Liver (tissue), 9 donors: ENCODE measurements around the gene FAM47C. TPM values are rescaled to one million over a fixed set of nuclear protein-coding genes. Genes with fewer than 3 reads are reported as not detected.
"Not testable (repeated sequence)": the region's sequence is repeated elsewhere in the genome, so short reads cannot be mapped to it uniquely, and the experiment has no call there.

Experiments used
- DNase-seq: peaks from one replicate; pipeline ENCODE4 v3.0.0-alpha.2; 2017; ENCODE audit warnings: low spot score
- H3K27ac ChIP-seq, 2 donors: one replicate each; pipeline ENCODE4 v1.7.0; 2013; ENCODE audit warnings: inconsistent platforms in 2 of 2, low read length in 2 of 2, control low read depth in 1 of 2, low read depth in 1 of 2, mild to moderate bottlenecking in 1 of 2
- H3K27me3 ChIP-seq, 4 donors: one replicate each; pipeline versions ENCODE4 v1.6.1 to v1.7.0; 2013; ENCODE audit warnings: low read length in 3 of 4, inconsistent platforms in 1 of 4, mild to moderate bottlenecking in 1 of 4, moderate library complexity in 1 of 4; ENCODE audit not compliant: control insufficient read depth in 4 of 4, insufficient read depth in 4 of 4
- H3K36me3 ChIP-seq, 4 donors: one replicate each; pipeline versions ENCODE4 v1.6.1 to v1.7.0; 2013; ENCODE audit warnings: low read length in 3 of 4, mild to moderate bottlenecking in 3 of 4, low read depth in 1 of 4, moderate library complexity in 1 of 4; ENCODE audit not compliant: control insufficient read depth in 4 of 4, insufficient read depth in 3 of 4
- H3K4me1 ChIP-seq, 4 donors: one replicate each; pipeline versions ENCODE4 v1.6.1 to v1.7.0; 2013; ENCODE audit warnings: low read length in 3 of 4, mild to moderate bottlenecking in 3 of 4, moderate library complexity in 1 of 4; ENCODE audit not compliant: control insufficient read depth in 4 of 4, insufficient read depth in 4 of 4
- H3K4me3 ChIP-seq, 3 donors: one replicate each; pipeline versions ENCODE4 v1.6.1 to v1.7.0; 2013; ENCODE audit warnings: low read length in 3 of 3, control low read depth in 1 of 3, low read depth in 1 of 3, mild to moderate bottlenecking in 1 of 3
- H3K9ac ChIP-seq, 2 donors: one replicate each; pipeline ENCODE4 v1.7.0; 2013; ENCODE audit warnings: low read length in 2 of 2, mild to moderate bottlenecking in 2 of 2, moderate library complexity in 2 of 2, control low read depth in 1 of 2, low read depth in 1 of 2
- H3K9me3 ChIP-seq, 4 donors: one replicate each; pipeline versions ENCODE4 v1.6.1 to v1.7.0; 2013; ENCODE audit warnings: low read length in 3 of 4; ENCODE audit not compliant: control insufficient read depth in 4 of 4
- CTCF ChIP-seq: fragments of 150-350 bp; IDR thresholded peaks from 2 replicates; pipeline ENCODE4 v1.5.1; 2017; ENCODE audit warnings: improper control_type of control experiment, low read depth, low read length; ENCODE audit not compliant: missing input control
- EGR1 ChIP-seq, 2 donors: IDR thresholded peaks; 2 replicates each; pipeline ENCODE4 v1.6.1; 2016 to 2018; ENCODE audit warnings: antibody characterized with exemption in 2 of 2, low read depth in 2 of 2
- FOXA2 ChIP-seq: IDR thresholded peaks from 2 replicates; pipeline ENCODE4 v1.6.1; 2016; ENCODE audit warnings: antibody characterized with exemption
- GABPA ChIP-seq, 2 donors: IDR thresholded peaks in 1 of 2; conservative IDR thresholded peaks in 1 of 2; 2 replicates each; pipeline ENCODE4 v1.6.1; 2016; ENCODE audit warnings: antibody characterized with exemption in 2 of 2, mild to moderate bottlenecking in 1 of 2, moderate library complexity in 1 of 2
- HNF4A ChIP-seq, 2 donors: conservative IDR thresholded peaks; 2 replicates each; pipeline ENCODE4 v1.6.1; 2016; ENCODE audit warnings: antibody characterized with exemption in 2 of 2, mild to moderate bottlenecking in 2 of 2
- HNF4G ChIP-seq: IDR thresholded peaks from 2 replicates; pipeline ENCODE4 v1.6.1; 2016; ENCODE audit warnings: antibody characterized with exemption
- JUND ChIP-seq, 2 donors: IDR thresholded peaks; 2 replicates each; pipeline ENCODE4 v1.6.1; 2016; ENCODE audit warnings: antibody characterized with exemption in 2 of 2
- MAX ChIP-seq: IDR thresholded peaks from 2 replicates; pipeline ENCODE4 v1.6.1; 2016; ENCODE audit warnings: antibody characterized with exemption
- RAD21 ChIP-seq, 2 donors: IDR thresholded peaks; 2 replicates each; pipeline ENCODE4 v1.6.1; 2016; ENCODE audit warnings: antibody characterized with exemption in 2 of 2, mild to moderate bottlenecking in 2 of 2
- RXRA ChIP-seq, 2 donors: IDR thresholded peaks; 2 replicates each; pipeline ENCODE4 v1.6.1; 2017 to 2018; ENCODE audit warnings: antibody characterized with exemption in 2 of 2, mild to moderate bottlenecking in 1 of 2
- SP1 ChIP-seq: IDR thresholded peaks from 2 replicates; pipeline ENCODE4 v1.6.1; 2018; ENCODE audit warnings: antibody characterized with exemption, mild to moderate bottlenecking
- TAF1 ChIP-seq: conservative IDR thresholded peaks from 2 replicates; pipeline ENCODE4 v1.6.1; 2016; ENCODE audit warnings: antibody characterized with exemption, mild to moderate bottlenecking
- YY1 ChIP-seq: IDR thresholded peaks from 2 replicates; pipeline ENCODE4 v1.6.1; 2016; ENCODE audit warnings: antibody characterized with exemption, mild to moderate bottlenecking
- WGBS: extraction: QIAGEN DNeasy Blood & Tissue Kit; methylation state at CpG from one replicate; pipeline ENCODE4 v1.1.7; 2013; 5-methylcytosine and 5-hydroxymethylcytosine counted together
- polyA plus RNA-seq, 2 donors: library from polyadenylated mRNA; stranded (reverse) in 1 of 2; unstranded in 1 of 2; fragments of 200-250 nt in 1 of 2; fragments of >200 nt in 1 of 2; fragmentation: Nextera tagmentation in 1 of 2; extraction: Ambion mirVana in 1 of 2; gene quantifications; one replicate each; pipeline versions ENCODE4 v1.2.1 to v1.2.3, GENCODE V29; 2013 to 2015
- total RNA-seq, 2 donors: library from RNA; depleted of rRNA; stranded (reverse); fragments of >200 nt; gene quantifications; one replicate each; pipeline ENCODE4 v1.2.3, GENCODE V29; 2014
- TF ChIP-seq, protein P1 (sequence below): IDR thresholded peaks from 2 replicates; pipeline ENCODE4 v1.6.1; 2016; ENCODE audit warnings: antibody characterized with exemption
- TF ChIP-seq, protein P2 (sequence below): IDR thresholded peaks from 2 replicates; pipeline ENCODE4 v1.6.1; 2016; ENCODE audit warnings: antibody characterized with exemption, mild to moderate bottlenecking
- TF ChIP-seq, protein P3 (sequence below): IDR thresholded peaks from 2 replicates; pipeline ENCODE4 v1.6.1; 2016; ENCODE audit warnings: antibody characterized with exemption
- donor health status: healthy.
- donor health status: healthy.
- donor health status: healthy.
- donor health status: healthy.
- donor health status: healthy.

The FAM47C gene
- total and polyA plus RNA-seq, 4 donors = not detected

GRCh38 chrX:36986231-36986630 lies 21.9 kb upstream of the FAM47C start:
- no peak for DNase-seq
- no peaks in the 10 kb centered on the region for H3K36me3 ChIP-seq
- H3K9me3 ChIP-seq = no peaks in the 10 kb centered on the region
- no peak overlapping the region for H3K9ac ChIP-seq
- H3K27me3 ChIP-seq = no peaks in the 10 kb centered on the region
- no peak overlapping the region for H3K27ac ChIP-seq
- peak overlapping the region in 1 of 3 donors; percentile 6 for H3K4me3 ChIP-seq
- WGBS = 10% methylated on average over 31 of the region's 34 CpGs
- TF ChIP-seq GABPA (IDR thresholded peaks at IDR 0.05 in 1 of 2, conservative IDR thresholded peaks at IDR 0.05 in 1 of 2) (no peak), HNF4A (conservative IDR thresholded peaks at IDR 0.05) (no peak), TAF1 (no peak), MAX (no peak), EGR1 (IDR thresholded peaks at IDR 0.05; ENCODE audit: low read depth in 2 of 2) (no peak), HNF4G (no peak), RXRA (IDR thresholded peaks at IDR 0.05) (no peak), RAD21 (IDR thresholded peaks at IDR 0.05) (no peak), FOXA2 (no peak), CTCF (no peak), YY1 (no peak), SP1 (no peak), JUND (IDR thresholded peaks at IDR 0.05) (no peak)
- TF ChIP-seq, protein P1, sequence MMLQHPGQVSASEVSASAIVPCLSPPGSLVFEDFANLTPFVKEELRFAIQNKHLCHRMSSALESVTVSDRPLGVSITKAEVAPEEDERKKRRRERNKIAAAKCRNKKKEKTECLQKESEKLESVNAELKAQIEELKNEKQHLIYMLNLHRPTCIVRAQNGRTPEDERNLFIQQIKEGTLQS = no peak
- TF ChIP-seq, protein P2, sequence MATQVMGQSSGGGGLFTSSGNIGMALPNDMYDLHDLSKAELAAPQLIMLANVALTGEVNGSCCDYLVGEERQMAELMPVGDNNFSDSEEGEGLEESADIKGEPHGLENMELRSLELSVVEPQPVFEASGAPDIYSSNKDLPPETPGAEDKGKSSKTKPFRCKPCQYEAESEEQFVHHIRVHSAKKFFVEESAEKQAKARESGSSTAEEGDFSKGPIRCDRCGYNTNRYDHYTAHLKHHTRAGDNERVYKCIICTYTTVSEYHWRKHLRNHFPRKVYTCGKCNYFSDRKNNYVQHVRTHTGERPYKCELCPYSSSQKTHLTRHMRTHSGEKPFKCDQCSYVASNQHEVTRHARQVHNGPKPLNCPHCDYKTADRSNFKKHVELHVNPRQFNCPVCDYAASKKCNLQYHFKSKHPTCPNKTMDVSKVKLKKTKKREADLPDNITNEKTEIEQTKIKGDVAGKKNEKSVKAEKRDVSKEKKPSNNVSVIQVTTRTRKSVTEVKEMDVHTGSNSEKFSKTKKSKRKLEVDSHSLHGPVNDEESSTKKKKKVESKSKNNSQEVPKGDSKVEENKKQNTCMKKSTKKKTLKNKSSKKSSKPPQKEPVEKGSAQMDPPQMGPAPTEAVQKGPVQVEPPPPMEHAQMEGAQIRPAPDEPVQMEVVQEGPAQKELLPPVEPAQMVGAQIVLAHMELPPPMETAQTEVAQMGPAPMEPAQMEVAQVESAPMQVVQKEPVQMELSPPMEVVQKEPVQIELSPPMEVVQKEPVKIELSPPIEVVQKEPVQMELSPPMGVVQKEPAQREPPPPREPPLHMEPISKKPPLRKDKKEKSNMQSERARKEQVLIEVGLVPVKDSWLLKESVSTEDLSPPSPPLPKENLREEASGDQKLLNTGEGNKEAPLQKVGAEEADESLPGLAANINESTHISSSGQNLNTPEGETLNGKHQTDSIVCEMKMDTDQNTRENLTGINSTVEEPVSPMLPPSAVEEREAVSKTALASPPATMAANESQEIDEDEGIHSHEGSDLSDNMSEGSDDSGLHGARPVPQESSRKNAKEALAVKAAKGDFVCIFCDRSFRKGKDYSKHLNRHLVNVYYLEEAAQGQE = no peak
- TF ChIP-seq, protein P3, sequence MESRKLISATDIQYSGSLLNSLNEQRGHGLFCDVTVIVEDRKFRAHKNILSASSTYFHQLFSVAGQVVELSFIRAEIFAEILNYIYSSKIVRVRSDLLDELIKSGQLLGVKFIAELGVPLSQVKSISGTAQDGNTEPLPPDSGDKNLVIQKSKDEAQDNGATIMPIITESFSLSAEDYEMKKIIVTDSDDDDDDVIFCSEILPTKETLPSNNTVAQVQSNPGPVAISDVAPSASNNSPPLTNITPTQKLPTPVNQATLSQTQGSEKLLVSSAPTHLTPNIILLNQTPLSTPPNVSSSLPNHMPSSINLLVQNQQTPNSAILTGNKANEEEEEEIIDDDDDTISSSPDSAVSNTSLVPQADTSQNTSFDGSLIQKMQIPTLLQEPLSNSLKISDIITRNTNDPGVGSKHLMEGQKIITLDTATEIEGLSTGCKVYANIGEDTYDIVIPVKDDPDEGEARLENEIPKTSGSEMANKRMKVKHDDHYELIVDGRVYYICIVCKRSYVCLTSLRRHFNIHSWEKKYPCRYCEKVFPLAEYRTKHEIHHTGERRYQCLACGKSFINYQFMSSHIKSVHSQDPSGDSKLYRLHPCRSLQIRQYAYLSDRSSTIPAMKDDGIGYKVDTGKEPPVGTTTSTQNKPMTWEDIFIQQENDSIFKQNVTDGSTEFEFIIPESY = no peak
- H3K4me1 ChIP-seq = peaks cover 0 to 9% (median 0%) of the 10 kb centered on the region in 4 donors

- not testable (repeated sequence) for H3K27ac ChIP-seq, H3K4me3 ChIP-seq, DNase-seq, H3K4me1 ChIP-seq, H3K9ac ChIP-seq, H3K9me3 ChIP-seq, H3K36me3 ChIP-seq, H3K27me3 ChIP-seq
- WGBS = no CpG with 5 or more reads among the region's 1 CpG
Measured at GRCh38 chrX:36987212-36987611, 21.0 kb upstream of the FAM47C start.
